IMR-90 (cell line): Measurements from ENCODE around the gene CDH26. TPM values are rescaled to one million over a fixed set of nuclear protein-coding genes. Genes with fewer than 3 reads are reported as not detected.

ENCODE experiments used
- ATAC-seq: fragments of 200-7000 bp; cut with Tn5 transposase; 2 replicates; pipeline ENCODE4 v1.9.1; 2020; ENCODE audit warnings: low read depth, mild to moderate bottlenecking, moderate library complexity
- BruUV-seq: library from RNA; stranded (reverse); fragments of 400-500 nt; replicated peaks from 2 replicates; lab custom pipeline; 2021; lab: Mats Ljungman, UMichigan
- CTCF ChIA-PET: fragments of 300-600 bp; formaldehyde crosslinking; extraction: SDS; loops from one replicate; lab custom pipeline; 2021; ENCODE audit warnings: antibody characterized with exemption; lab: Yijun Ruan, JAX
- POLR2A ChIA-PET: fragments of 300-600 bp; sonication (Branson Sonifier 250); formaldehyde crosslinking; loops from one replicate; lab custom pipeline; 2022; ENCODE audit warnings: antibody characterized with exemption; ENCODE audit not compliant: unreplicated experiment; lab: Charles Lee
- DNase-seq: peaks from one replicate; pipeline ENCODE4 v3.0.0; 2013
- H2AFZ ChIP-seq: replicated peaks from 2 replicates; pipeline ENCODE3; 2013; ENCODE audit warnings: low read length, mild to moderate bottlenecking; ENCODE audit not compliant: poor library complexity
- H2AK5ac ChIP-seq: 2 replicates; pipeline ENCODE4 v1.6.1; 2013; ENCODE audit warnings: low read depth, low read length, inconsistent platforms
- H2AK9ac ChIP-seq: replicated peaks from 2 replicates; pipeline ENCODE3; 2013; ENCODE audit warnings: mild to moderate bottlenecking, low read depth, low read length, moderate library complexity; ENCODE audit not compliant: poor library complexity
- H2BK120ac ChIP-seq: 2 replicates; pipeline ENCODE4 v1.6.1; 2013; ENCODE audit warnings: low read depth, low read length, inconsistent platforms
- H2BK15ac ChIP-seq: 3 replicates; pipeline ENCODE4 v1.6.1; 2013; ENCODE audit warnings: low read depth, low read length, inconsistent platforms
- H2BK20ac ChIP-seq: 2 replicates; pipeline ENCODE4 v1.6.1; 2013; ENCODE audit warnings: low read depth, mild to moderate bottlenecking, inconsistent platforms, low read length, moderate library complexity
- H2BK5ac ChIP-seq: 2 replicates; pipeline ENCODE4 v1.6.1; 2013; ENCODE audit warnings: mild to moderate bottlenecking, low read depth, low read length, inconsistent platforms; ENCODE audit not compliant: poor library complexity, severe bottlenecking
- H3K14ac ChIP-seq: replicated peaks from 2 replicates; pipeline ENCODE4 v1.6.1; 2013; ENCODE audit warnings: low read depth, low read length, inconsistent platforms
- H3K18ac ChIP-seq: 2 replicates; pipeline ENCODE4 v1.6.1; 2013; ENCODE audit warnings: low read depth, low read length, control low read depth
- H3K23ac ChIP-seq: 2 replicates; pipeline ENCODE4 v1.6.1; 2013; ENCODE audit warnings: low read depth, low read length, inconsistent platforms
- H3K27ac ChIP-seq: 2 replicates; pipeline ENCODE4 v1.5.1; 2013; ENCODE audit warnings: mild to moderate bottlenecking, control low read depth, low read length; ENCODE audit not compliant: insufficient read depth
- H3K27me3 ChIP-seq: 2 replicates; pipeline ENCODE4 v1.6.1; 2013; ENCODE audit warnings: low read length; ENCODE audit not compliant: control insufficient read depth, insufficient read depth
- H3K36me3 ChIP-seq: 2 replicates; pipeline ENCODE4 v1.6.1; 2013; ENCODE audit warnings: low read length, mixed read lengths; ENCODE audit not compliant: control insufficient read depth, insufficient read depth
- H3K4ac ChIP-seq: 2 replicates; pipeline ENCODE4 v1.6.1; 2013; ENCODE audit warnings: low read depth, low read length, inconsistent platforms
- H3K4me1 ChIP-seq: 2 replicates; pipeline ENCODE4 v1.6.1; 2013; ENCODE audit warnings: low read length, mixed read lengths; ENCODE audit not compliant: control insufficient read depth, insufficient read depth
- H3K4me2 ChIP-seq: 2 replicates; pipeline ENCODE4 v1.6.1; 2013; ENCODE audit warnings: low read depth, mild to moderate bottlenecking, control low read depth, low read length, moderate library complexity
- H3K4me3 ChIP-seq: 2 replicates; pipeline ENCODE4 v1.5.1; 2013; ENCODE audit warnings: low read depth, mild to moderate bottlenecking, control low read depth, low read length, moderate library complexity; ENCODE audit not compliant: insufficient read depth
- H3K56ac ChIP-seq: 2 replicates; pipeline ENCODE4 v1.6.1; 2013; ENCODE audit warnings: low read length, inconsistent platforms; ENCODE audit not compliant: insufficient read depth; ENCODE audit errors: extremely low read depth
- H3K79me1 ChIP-seq, 2 experiments: 2 replicates each; pipeline ENCODE4 v1.6.1; 2013; ENCODE audit warnings: low read length in 2 of 2, inconsistent platforms in 1 of 2, low read depth in 1 of 2
- H3K9ac ChIP-seq: 2 replicates; pipeline ENCODE4 v1.6.1; 2013; ENCODE audit warnings: low read depth, low read length, control low read depth
- H3K9me1 ChIP-seq: 2 replicates; pipeline ENCODE4 v1.6.1; 2013; ENCODE audit warnings: low read length, inconsistent platforms; ENCODE audit not compliant: insufficient read depth
- H3K9me3 ChIP-seq: 2 replicates; pipeline ENCODE4 v1.6.1; 2013; ENCODE audit warnings: low read length; ENCODE audit not compliant: control insufficient read depth, insufficient read depth
- H4K20me1 ChIP-seq: 2 replicates; pipeline ENCODE4 v1.6.1; 2013; ENCODE audit warnings: low read length, inconsistent platforms; ENCODE audit not compliant: insufficient read depth
- H4K5ac ChIP-seq: 2 replicates; pipeline ENCODE4 v1.6.1; 2013; ENCODE audit warnings: mild to moderate bottlenecking, low read depth, low read length, control low read depth
- H4K8ac ChIP-seq, 2 experiments: 2 replicates each; pipeline ENCODE4 v1.6.1; 2013; ENCODE audit warnings: low read depth in 2 of 2, low read length in 2 of 2, control low read depth in 1 of 2, inconsistent platforms in 1 of 2
- H4K91ac ChIP-seq: 2 replicates; pipeline ENCODE4 v1.6.1; 2013; ENCODE audit warnings: low read depth, low read length, inconsistent platforms; ENCODE audit not compliant: insufficient read depth
- MAFK ChIP-seq: IDR thresholded peaks from 2 replicates; pipeline ENCODE4 v1.6.1; 2012; ENCODE audit warnings: low read depth, low read length, improper control_type of control experiment
- MXI1 ChIP-seq: IDR thresholded peaks from 2 replicates; pipeline ENCODE4 v1.6.1; 2012; ENCODE audit warnings: low read depth, mild to moderate bottlenecking, low read length, moderate library complexity, borderline replicate concordance
- RFX5 ChIP-seq: IDR thresholded peaks from 2 replicates; pipeline ENCODE4 v1.8.0; 2012; ENCODE audit warnings: low read depth, mild to moderate bottlenecking, low read length, moderate library complexity
- WGBS, 2 experiments: methylation state at CpG; one replicate each; pipeline versions ENCODE4 v1.1.5 to v1.1.7; 2013; ENCODE audit warnings: missing lambda C conversion rate in 2 of 2; ENCODE audit not compliant: insufficient read length in 1 of 2; ENCODE audit errors: extremely low coverage in 2 of 2; 5-methylcytosine and 5-hydroxymethylcytosine counted together
- dilution Hi-C: fragments of 300-500 bp; cut with HindIII; formaldehyde crosslinking; loops from one replicate; pipeline ENCODE4 v1.14.3; 2018; ENCODE audit warnings: low sequenced_read_pairs; ENCODE audit not compliant: unreplicated experiment
- in situ Hi-C: fragments of 300-500 bp; cut with MboI; formaldehyde crosslinking; loops from 3 replicates; pipeline ENCODE4 v1.14.3; 2019; ENCODE audit warnings: low sequenced_read_pairs, inconsistent platforms, mixed read lengths
- intact Hi-C: fragments of 100-400 bp; cut with micrococcal nuclease; formaldehyde crosslinking; loops from 2 replicates; pipeline ENCODE4 v1.10.0; 2022
- polyA plus RNA-seq, 3 experiments: library from polyadenylated mRNA; depleted of rRNA; stranded (reverse); fragments of >200 nt; gene quantifications; 2 replicates each; pipeline ENCODE4 v1.2.3, GENCODE V29; 2012; ENCODE audit warnings: low replicate concordance in 1 of 3
- total RNA-seq: library from RNA; depleted of rRNA; stranded (reverse); fragments of >200 nt; gene quantifications from 2 replicates; pipeline ENCODE4 v1.2.3, GENCODE V29; 2012

CDH26 gene
- total and polyA plus RNA-seq, 2 of the 4 experiments (the other 2 are of a cell fraction), result not detected

DNA sequence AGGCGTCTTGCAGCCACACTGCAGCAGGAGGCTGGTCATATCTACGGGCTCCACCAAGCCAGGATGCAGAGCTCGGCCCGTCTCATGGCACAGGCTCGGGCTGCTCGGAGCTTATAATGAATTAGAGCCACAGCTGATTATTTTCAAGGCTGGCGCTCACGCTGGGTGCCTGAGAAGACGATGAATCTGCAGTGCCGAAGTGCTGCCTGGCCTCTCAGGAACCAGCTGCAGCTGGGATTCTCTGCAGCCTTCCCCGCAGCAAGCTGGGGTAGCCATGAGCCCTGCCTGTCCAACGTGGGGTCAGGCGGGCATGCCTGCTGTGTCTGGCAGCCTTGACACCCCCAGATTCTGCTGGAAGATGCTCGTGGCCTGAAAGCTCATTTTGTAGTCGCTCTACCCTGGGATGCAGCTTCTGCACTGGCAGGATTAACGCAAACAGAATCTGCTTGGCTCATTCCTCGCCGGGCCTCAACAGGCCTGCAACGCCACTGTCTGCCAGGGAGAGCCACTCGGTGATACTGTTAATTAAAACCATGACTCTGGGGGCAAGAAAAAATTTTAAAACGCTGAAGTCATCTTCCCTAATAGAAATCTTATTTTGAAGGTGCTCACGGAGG is 104.3 kb downstream of the CDH26 start (continued):
- TF ChIP-seq MXI1, result no peak

DNA sequence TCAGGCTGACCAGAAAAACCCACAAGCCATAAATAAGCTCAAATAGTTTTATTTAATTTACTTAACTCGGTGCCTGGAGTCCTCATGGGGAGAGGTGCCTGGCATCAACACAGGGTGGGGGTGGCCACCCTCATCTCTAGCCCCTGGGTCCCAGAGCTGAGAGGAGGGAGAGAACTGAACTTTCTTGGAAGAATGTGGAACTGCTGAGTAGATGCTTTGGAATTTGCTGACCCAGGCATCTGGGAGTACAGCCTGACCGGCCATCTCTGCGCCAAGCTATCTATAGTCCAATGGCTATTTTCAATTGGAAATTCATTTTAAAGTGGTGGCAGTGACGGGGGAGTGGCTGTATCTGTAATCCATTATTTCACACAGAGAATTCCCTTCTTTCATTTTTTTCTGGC is 104.8 kb downstream of the CDH26 start:
- no peak for TF ChIP-seq RFX5
- peak; percentile 95 for TF ChIP-seq MAFK
- peak; percentile 69 for DNase-seq

More for the DNA sequence above, 104.8 kb downstream of the CDH26 start:
- H3K56ac ChIP-seq, result no peak overlapping the region
- H2BK20ac ChIP-seq, result no peak overlapping the region; the same call in 1 of the 2 replicates
- no peak overlapping the region for H3K14ac ChIP-seq
- no peak overlapping the region for H3K9ac ChIP-seq
- H2AK9ac ChIP-seq, result no peak overlapping the region
- no peak overlapping the region for H3K23ac ChIP-seq
- no peak overlapping the region for H3K4ac ChIP-seq
- H3K18ac ChIP-seq, result no peak overlapping the region
- no peak overlapping the region for H4K91ac ChIP-seq
- H3K9me3 ChIP-seq, result peaks cover 2% of the 10 kb centered on the region; the same call in 1 of the 2 replicates
- H3K36me3 ChIP-seq, result no peaks in the 10 kb centered on the region
- no peaks in the 10 kb centered on the region for H4K20me1 ChIP-seq
- no TSS peak for BruUV-seq
- H3K4me3 ChIP-seq, result no peak overlapping the region
- no peak overlapping the region for H4K5ac ChIP-seq
- ATAC-seq, result peak; percentile 92
- H2BK120ac ChIP-seq, result 0 out of 2 replicates have a peak overlapping the region, but pooled peaks have one; percentile 33
- H3K79me1 ChIP-seq, result no peaks in the 10 kb centered on the region
- peaks cover 16% of the 10 kb centered on the region; the same call in 1 of the 2 replicates for H3K4me1 ChIP-seq
- no CpG with 5 or more reads among the region's 4 CpGs for WGBS, 2 experiments
- intact Hi-C loops (no loop called here), in situ Hi-C loops (loop anchor here (25.0 kb wide), 2 partner anchors 1174 to 1824 kb away; no protein-coding TSS in a partner anchor), dilution Hi-C loops (no loop called here)
- H3K9me1 ChIP-seq, result peaks cover 2% of the 10 kb centered on the region; the same call in 1 of the 2 replicates
- peak overlapping the region; percentile 41; the same call in 1 of the 2 replicates for H3K4me2 ChIP-seq
- ChIA-PET POLR2A (no interaction called here), CTCF (no interaction called here)
- H2AFZ ChIP-seq, result peak overlapping the region; percentile 87
- H2BK15ac ChIP-seq, result no peak overlapping the region
- H2AK5ac ChIP-seq, result no peak overlapping the region
- peaks cover 7% of the 10 kb centered on the region for H3K27me3 ChIP-seq
- peak overlapping the region; percentile 27; the same call in 1 of the 2 replicates for H3K27ac ChIP-seq
- no peak overlapping the region for H2BK5ac ChIP-seq
- H4K8ac ChIP-seq, result no peak overlapping the region
